Suprapubic skin (tissue), 4 donors: Measurements from ENCODE around the gene CHPF.

Experiments
- POLR2A ChIP-seq, 2 donors: fragments of 450-650 bp; IDR thresholded peaks; one replicate each; pipeline ENCODE4 v1.6.1; 2017; ENCODE audit warnings: antibody characterized with exemption in 2 of 2, mild to moderate bottlenecking in 2 of 2, moderate library complexity in 2 of 2
- POLR2AphosphoS5 ChIP-seq, 3 donors: sonication (generic); formaldehyde crosslinking; IDR thresholded peaks; one replicate each; pipeline ENCODE4 v1.6.1; 2017; ENCODE audit warnings: antibody characterized with exemption in 3 of 3
- TF ChIP-seq, protein P1 (sequence below), 2 donors: fragments of 200-600 bp in 1 of 2; fragments of 450-650 bp in 1 of 2; sonication (generic) in 1 of 2; IDR thresholded peaks; one replicate each; pipeline ENCODE4 v1.5.1; 2016 to 2019; ENCODE audit warnings: antibody characterized with exemption in 2 of 2, mild to moderate bottlenecking in 1 of 2, moderate library complexity in 1 of 2

DNA sequence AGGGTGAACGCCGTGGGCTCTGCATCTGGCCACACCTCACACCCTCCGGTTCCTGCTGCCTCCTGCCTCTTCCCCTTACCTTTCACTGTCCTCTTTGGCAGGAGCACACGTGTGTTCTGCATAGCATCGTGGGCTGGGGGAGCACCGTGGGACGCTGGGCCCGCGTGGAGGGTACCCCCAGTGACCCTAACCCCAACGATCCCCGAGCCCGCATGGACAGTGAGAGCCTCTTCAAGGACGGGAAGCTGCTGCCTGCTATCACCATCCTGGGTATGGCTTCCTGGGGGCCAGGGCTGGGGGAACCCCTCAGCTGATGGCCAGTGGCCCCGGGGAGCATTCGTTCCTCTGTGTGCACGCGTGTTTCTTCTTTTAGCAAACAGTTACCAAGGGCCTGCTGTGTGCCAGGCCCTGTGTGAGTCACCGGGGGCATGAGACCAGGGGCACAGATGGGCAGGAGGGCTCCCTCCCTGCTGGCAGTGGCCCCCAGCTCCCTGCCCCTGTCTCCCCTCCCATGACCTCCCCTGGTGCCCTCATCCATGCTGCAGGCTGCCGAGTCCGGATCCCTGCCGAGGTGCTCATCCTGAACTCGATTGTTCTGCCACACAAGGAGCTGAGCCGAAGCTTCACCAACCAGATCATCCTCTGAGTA is 37.3 kb downstream of the CHPF start:
- TF ChIP-seq, protein P1, sequence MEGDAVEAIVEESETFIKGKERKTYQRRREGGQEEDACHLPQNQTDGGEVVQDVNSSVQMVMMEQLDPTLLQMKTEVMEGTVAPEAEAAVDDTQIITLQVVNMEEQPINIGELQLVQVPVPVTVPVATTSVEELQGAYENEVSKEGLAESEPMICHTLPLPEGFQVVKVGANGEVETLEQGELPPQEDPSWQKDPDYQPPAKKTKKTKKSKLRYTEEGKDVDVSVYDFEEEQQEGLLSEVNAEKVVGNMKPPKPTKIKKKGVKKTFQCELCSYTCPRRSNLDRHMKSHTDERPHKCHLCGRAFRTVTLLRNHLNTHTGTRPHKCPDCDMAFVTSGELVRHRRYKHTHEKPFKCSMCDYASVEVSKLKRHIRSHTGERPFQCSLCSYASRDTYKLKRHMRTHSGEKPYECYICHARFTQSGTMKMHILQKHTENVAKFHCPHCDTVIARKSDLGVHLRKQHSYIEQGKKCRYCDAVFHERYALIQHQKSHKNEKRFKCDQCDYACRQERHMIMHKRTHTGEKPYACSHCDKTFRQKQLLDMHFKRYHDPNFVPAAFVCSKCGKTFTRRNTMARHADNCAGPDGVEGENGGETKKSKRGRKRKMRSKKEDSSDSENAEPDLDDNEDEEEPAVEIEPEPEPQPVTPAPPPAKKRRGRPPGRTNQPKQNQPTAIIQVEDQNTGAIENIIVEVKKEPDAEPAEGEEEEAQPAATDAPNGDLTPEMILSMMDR (IDR thresholded peaks at IDR 0.05): no peak
- TF ChIP-seq POLR2A (IDR thresholded peaks at IDR 0.05) (no peak), POLR2AphosphoS5 (IDR thresholded peaks at IDR 0.05) (no peak)
